GM21515 (cell line): ENCODE measurements around the gene CHCHD5.
"Not testable (repeated sequence)": the region's sequence is repeated elsewhere in the genome, so short reads cannot be mapped to it uniquely, and the experiment has no call there.

Experiments used
- ATAC-seq: cut with Tn5 transposase; IDR thresholded peaks from one replicate; pipeline ENCODE4 v1.9.1; 2021; ENCODE audit not compliant: unreplicated experiment

CHCHD5 gene

DNA sequence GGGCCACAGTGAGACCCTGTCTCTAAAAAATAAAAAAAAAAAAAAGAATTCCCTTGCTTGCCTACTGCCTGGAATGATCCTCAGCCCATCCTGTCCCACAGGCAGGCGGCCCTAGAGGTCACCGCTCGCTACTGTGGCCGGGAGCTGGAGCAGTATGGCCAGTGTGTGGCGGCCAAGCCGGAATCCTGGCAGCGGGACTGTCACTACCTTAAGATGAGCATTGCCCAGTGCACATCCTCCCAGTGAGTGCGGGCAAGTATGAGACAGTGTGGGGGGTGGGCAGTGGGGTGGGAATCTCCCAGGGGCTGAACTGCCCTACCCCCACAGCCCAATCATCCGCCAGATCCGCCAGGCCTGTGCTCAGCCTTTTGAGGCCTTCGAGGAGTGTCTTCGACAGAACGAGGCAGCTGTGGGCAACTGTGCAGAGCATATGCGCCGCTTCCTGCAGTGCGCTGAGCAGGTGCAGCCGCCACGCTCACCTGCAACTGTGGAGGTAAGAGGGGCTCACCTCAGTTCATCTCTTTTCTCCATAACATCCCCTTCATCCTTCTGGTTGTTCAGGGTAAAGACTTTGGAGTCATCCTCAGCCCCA lies 1.6 kb downstream of the CHCHD5 start:
- no peak for ATAC-seq

- ATAC-seq: no peak
Measured at GRCh38 chr2:112588611-112589045, 4.2 kb downstream of the CHCHD5 start.

- no peak for ATAC-seq
Measured at GRCh38 chr2:112591413-112591812, 7.0 kb downstream of the CHCHD5 start.

- ATAC-seq: no peak
Measured at GRCh38 chr2:112593736-112594135, 9.3 kb downstream of the CHCHD5 start.

GRCh38 chr2:112597537-112598322 lies 13.3 kb downstream of the CHCHD5 start:
- ATAC-seq: no peak

GRCh38 chr2:112600634-112601033 lies 16.2 kb downstream of the CHCHD5 start:
- ATAC-seq: no peak

DNA sequence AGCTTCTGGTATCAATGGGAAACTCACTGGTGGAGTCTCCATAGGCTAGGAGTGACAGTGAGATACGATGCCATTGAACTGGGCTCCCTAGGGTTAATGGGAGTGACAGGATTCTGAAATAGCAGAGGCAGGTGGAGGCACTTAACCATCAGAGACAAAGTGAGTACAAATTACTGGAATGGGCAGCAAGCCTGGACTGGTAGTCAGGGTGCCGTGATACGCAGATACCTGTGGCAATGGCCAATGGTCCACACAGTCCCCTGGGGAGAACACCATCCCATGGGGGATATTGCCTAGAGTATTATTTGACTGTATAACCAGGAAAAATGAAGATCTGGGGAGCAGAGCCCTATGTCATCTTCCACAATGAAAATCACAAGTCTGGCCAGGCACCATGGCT lies 17.3 kb downstream of the CHCHD5 start:
- no peak for ATAC-seq

DNA sequence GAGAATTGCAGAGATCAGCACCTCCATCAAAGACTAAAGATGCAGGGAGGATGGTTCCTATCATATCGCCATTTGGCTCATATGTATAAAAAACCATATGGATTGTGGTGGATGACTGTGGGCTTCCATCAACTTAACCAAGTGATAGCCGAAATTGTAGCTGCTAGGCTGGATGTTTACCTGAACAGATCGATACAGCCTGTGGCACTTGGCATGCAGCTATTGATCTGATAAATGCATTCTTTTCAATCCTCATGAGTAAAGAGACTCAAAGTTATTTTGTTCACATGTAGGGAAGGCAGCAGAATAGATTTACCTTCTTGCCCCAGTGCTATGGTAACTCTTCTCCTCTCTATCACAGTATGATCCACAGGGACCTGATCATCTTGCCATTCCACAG lies 18.5 kb downstream of the CHCHD5 start:
- no peak for ATAC-seq

DNA sequence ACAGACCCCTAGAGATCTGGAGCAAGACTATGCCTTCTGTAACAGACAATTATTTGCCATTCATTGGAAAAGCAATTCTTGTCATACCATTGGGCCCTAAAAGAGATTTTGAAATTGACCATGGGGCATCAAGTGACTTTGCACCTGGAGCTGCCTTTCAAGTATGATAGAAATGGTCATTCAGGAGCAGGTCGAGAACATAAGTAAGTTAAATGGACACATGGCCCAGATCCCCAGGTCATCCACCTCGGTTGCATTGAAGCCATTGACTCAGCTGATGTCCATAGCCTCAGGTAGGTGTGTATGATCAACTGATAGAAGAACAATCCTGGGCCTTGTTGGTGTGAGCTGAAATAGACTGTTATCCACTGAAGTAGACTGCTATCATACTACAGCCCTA lies 19.3 kb downstream of the CHCHD5 start:
- ATAC-seq: no peak

DNA sequence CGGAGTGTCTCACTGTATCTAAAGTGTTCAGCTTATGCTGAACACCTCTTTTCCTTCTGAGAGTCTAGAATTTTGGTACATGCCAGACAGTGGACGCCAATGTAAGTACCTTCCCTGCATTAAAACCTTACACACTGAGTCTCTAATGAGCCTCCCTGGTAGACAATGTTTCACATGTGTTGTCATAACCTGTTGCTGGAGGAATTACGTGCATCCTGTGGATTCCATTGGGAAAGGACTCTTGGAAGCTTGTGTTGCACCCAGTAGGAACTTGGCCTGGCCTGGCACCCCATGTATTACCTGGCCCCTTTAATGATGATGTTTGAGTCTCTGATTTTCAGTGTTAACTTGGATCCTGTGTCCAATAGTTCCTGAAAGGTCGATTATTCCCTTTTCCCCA lies 20.5 kb downstream of the CHCHD5 start:
- no peak for ATAC-seq

- no peak for ATAC-seq
Measured at GRCh38 chr2:112605926-112606325, 21.5 kb downstream of the CHCHD5 start.

DNA sequence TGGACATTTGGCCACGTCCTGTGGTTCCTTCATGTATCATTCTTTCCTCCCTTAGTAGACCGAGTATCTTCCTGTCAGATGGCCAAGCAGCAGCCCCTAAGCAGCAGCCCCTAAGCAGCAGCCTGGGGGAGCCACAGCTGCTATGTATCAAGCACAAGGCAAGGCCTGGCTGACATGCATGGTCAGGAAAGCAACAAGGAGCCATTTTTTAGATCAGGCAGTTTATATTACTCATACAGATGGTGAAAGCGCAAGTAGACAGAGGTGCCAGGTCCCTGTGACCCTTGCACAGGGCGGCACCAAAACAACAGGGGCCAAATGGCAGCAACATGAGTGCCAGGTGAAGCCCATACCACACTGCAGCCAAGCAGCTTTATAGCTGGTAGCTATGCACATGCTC lies 22.1 kb downstream of the CHCHD5 start:
- ATAC-seq: no peak

DNA sequence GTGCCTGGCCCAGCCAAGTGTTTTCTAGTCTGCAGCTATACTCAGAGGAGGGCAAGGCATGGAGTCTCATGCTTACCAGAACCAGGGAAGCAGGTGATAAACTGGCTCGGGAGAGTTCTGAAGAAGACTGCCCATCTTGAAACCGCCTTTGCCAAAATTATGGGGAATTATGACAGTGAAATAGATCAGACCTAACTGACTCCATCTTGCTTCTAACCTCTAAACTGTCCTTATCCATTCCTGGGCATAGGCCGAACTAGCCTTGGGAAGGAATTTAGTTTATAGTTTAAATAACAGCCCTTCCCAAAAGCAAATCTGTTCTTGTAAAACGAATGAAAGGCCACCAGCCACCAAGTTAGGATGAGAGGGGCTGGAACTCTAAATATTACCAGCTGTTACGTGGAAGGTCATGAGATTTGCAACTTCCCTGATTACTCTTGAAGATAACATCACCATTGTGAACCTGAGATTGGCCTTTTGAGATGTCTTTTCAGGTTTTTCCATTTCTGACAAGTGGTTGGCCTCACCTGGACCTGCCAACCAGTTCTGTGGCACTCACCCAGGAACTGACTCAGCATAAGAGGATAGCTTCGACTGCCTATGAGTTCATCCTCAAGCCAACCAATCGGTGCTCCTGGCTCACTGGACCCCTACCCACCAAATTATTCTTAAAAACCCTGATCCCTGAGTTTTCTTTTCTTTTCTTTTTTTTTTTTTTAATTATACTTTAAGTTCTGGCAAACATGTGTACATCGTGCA lies 23.4 kb downstream of the CHCHD5 start:
- no peak for ATAC-seq

- not testable (repeated sequence) for ATAC-seq
Measured at GRCh38 chr2:112609320-112609719, 24.9 kb downstream of the CHCHD5 start.

- ATAC-seq: not testable (repeated sequence)
Measured at GRCh38 chr2:112612283-112612682, 27.9 kb downstream of the CHCHD5 start.

GRCh38 chr2:112614201-112614840 lies 29.9 kb downstream of the CHCHD5 start:
- ATAC-seq: no peak

DNA sequence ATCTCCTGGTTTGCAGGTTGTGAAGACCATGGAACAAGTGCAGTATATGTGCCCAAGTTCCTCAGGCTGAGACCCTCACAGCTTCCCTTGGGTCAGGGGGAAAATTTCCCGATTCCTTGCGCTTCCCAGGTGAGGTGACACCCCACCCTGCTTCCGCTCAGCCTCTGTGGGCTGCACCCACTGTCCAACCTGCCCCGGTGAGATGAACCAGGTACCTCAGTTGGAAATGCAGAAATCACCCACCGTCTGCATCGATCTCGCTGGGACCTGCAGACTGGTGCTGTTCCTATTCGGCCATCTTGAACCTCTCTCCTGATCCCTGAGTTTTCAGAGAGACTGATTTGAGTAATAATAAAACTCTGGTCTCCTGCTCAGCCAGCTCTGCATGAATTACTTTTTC lies 30.6 kb downstream of the CHCHD5 start:
- no peak for ATAC-seq

DNA sequence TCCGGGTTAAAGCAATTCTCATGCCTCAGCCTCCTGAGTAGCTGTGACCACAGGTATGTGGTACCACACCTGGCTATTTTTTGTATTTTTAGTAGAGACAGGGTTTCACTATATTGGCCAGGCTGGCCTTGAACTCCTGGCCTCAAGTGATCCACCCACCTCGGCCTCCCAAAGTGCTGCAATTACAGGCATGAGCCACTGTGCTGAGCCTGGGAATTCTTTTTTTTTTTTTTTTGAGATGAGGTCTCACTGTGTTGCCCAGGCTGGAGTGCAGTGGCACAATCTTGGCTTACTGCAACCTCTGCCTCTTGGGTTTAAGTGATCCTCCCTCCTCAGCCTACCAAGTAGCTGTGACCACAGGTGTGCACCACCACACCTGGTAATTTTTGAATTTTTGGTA lies 31.4 kb downstream of the CHCHD5 start:
- ATAC-seq: not testable (repeated sequence)

DNA sequence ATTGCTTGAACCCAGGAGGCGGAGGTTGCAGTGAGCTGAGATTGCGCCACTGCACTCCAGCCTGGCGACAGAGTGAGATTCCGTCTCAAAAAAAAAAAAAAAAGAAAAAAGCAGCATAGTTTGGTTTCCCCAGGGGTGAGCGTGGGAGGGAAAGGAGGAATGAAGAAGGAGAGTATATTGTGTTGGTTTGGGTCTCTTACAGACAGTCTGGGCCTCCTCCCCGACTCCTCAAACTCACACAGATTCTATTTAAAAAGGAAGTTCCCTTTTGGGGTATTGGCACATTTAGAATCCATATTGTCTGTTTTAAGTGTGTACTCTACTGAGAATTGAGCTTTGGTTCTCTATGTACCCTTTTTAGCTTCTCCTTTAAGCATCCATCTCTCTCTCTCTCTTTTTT lies 34.0 kb downstream of the CHCHD5 start:
- ATAC-seq: no peak

DNA sequence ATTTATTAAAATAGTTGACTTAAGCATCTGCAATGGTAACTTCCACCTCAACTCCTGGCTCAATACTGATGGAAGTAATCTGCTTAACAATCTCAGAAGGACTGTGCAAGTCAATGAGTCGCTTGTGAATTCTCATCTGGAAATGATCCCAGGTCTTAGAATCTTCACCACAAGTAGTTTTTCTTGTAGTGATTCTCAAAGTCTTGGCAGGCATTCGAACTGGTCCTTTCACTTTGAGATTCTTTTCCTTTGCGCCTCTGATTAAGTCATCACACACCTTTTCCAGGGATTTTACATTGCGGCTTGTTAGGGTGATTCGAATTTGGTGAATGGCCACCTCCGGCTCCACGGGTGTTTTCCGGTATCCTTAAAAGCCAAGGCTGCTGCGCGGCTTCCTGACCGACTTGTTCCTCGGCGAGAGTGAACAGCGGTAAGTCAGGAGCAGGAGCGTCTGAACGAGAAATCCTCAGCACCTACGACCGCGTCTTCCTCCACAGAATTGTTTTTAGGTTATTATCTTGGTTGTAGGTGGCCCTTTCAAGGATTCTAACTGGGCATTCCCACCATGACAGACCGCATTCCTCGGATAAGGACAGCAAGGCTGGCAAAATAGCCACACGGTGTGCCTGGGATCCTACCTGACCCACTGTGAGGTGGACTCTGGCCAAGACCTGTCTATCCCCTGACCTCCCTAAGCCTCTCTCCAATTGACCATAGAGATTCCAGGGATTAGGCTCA lies 37.5 kb downstream of the CHCHD5 start:
- ATAC-seq: no peak

DNA sequence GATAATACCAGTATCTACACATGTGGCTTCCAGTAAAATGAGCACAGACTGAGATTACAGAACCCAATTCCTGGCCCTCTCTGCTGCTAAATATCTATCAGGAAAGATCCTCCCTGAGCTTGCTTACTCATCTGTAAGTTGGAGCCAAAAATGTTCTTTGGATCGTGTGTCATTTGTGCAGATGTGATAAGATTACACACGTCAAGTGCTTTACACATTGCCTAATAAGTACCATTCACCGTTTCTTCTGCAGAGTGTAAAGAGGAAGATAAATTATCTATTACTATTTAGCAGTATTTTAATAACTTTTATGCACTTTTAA lies 38.1 kb downstream of the CHCHD5 start:
- no peak for ATAC-seq
